ENCODE measurements around the gene HPS1. TPM values are rescaled to one million over a fixed set of nuclear protein-coding genes. Genes with fewer than 3 reads are reported as not detected.
A peak's percentile ranks its signal among the peaks of the same experiment; 100 is the strongest.

Gene HPS1
- total and polyA plus RNA-seq, 7 donors: 11.5 to 29.1 (median 15.6) TPM

- 68 to 80% (median 73%) methylated on average over 11 of the region's 11 CpGs for WGBS, 3 donors
- Histone ChIP-seq H3K9me3 (no peaks in the 10 kb centered on the region), H3K27ac (peak overlapping the region; percentile 30), H3K27me3 (ENCODE audit: insufficient read depth in 3 of 3, low read length in 2 of 3) (no peaks in the 10 kb centered on the region), H3K36me3 (ENCODE audit: insufficient read depth in 1 of 2, low read depth in 1 of 2) (no peaks in the 10 kb centered on the region), H3K4me1 (peaks cover 25% of the 10 kb centered on the region), H3K4me3 (no peak overlapping the region)
- TF ChIP-seq, protein P1, sequence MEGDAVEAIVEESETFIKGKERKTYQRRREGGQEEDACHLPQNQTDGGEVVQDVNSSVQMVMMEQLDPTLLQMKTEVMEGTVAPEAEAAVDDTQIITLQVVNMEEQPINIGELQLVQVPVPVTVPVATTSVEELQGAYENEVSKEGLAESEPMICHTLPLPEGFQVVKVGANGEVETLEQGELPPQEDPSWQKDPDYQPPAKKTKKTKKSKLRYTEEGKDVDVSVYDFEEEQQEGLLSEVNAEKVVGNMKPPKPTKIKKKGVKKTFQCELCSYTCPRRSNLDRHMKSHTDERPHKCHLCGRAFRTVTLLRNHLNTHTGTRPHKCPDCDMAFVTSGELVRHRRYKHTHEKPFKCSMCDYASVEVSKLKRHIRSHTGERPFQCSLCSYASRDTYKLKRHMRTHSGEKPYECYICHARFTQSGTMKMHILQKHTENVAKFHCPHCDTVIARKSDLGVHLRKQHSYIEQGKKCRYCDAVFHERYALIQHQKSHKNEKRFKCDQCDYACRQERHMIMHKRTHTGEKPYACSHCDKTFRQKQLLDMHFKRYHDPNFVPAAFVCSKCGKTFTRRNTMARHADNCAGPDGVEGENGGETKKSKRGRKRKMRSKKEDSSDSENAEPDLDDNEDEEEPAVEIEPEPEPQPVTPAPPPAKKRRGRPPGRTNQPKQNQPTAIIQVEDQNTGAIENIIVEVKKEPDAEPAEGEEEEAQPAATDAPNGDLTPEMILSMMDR (IDR thresholded peaks at IDR 0.05): no peak
- DNase-seq: no peak
- ATAC-seq: no peak
- intact Hi-C loops (cut with DNase I): loop anchor here (5.0 kb wide), 2 partner anchors 69 to 144 kb away; partner anchors contain the start of gene LOXL4 (in 1 of the 2)
Measured at GRCh38 chr10:98411166-98411565, 35.6 kb downstream of the HPS1 start.

DNA sequence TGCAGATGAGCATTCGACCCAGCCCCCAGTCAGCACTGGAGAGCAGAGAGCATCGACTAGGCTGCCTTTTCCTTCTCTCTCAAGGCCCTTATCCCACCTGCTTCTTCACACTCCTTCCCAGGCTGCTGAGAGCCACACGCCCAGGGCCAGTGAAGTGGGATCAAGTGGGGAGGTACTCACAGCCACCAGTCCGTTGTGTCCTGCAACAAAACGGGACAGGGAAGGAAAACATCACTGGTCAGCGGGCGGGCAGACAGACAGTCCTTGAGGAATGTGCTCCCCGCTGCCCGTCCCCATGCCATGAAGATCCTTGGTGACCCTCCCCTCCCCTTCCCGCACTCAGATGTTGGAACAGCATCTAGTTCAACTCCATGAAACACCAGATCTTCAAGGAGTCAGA lies 36.0 kb downstream of the HPS1 start:
- DNase-seq (no peak), ATAC-seq (no peak)
- 82 to 89% (median 83%) methylated on average over 10 of the region's 10 CpGs for WGBS, 3 donors
- Histone ChIP-seq H3K36me3 (ENCODE audit: insufficient read depth in 1 of 2, low read depth in 1 of 2) (no peaks in the 10 kb centered on the region), H3K4me1 (peaks cover 24% of the 10 kb centered on the region), H3K27ac (peak overlapping the region; percentile 30), H3K27me3 (ENCODE audit: insufficient read depth in 3 of 3, low read length in 2 of 3) (no peaks in the 10 kb centered on the region), H3K9me3 (no peaks in the 10 kb centered on the region), H3K4me3 (no peak overlapping the region)
- intact Hi-C loops (cut with DNase I): loop anchor here (5.0 kb wide), 2 partner anchors 68 to 143 kb away; partner anchors contain the start of gene LOXL4 (in 1 of the 2)
- TF ChIP-seq, protein P1 (IDR thresholded peaks at IDR 0.05): no peak

GRCh38 chr10:98410135-98410743 lies 36.5 kb downstream of the HPS1 start:
- Histone ChIP-seq H3K4me3 (no peak overlapping the region), H3K9me3 (no peaks in the 10 kb centered on the region), H3K27me3 (ENCODE audit: insufficient read depth in 3 of 3, low read length in 2 of 3) (no peaks in the 10 kb centered on the region), H3K27ac (no peak overlapping the region), H3K36me3 (ENCODE audit: insufficient read depth in 1 of 2, low read depth in 1 of 2) (no peaks in the 10 kb centered on the region), H3K4me1 (peaks cover 19% of the 10 kb centered on the region)
- intact Hi-C loops (cut with DNase I): loop anchor here (5.0 kb wide), 2 partner anchors 68 to 143 kb away; partner anchors contain the start of gene LOXL4 (in 1 of the 2)
- TF ChIP-seq, protein P1 (IDR thresholded peaks at IDR 0.05): no peak
- DNase-seq (no peak), ATAC-seq (peak in 3 of 4 donors; percentile 22 to 38 (median 33))
- WGBS, 3 donors: 88 to 98% (median 95%) methylated on average over 4 of the region's 4 CpGs

DNA sequence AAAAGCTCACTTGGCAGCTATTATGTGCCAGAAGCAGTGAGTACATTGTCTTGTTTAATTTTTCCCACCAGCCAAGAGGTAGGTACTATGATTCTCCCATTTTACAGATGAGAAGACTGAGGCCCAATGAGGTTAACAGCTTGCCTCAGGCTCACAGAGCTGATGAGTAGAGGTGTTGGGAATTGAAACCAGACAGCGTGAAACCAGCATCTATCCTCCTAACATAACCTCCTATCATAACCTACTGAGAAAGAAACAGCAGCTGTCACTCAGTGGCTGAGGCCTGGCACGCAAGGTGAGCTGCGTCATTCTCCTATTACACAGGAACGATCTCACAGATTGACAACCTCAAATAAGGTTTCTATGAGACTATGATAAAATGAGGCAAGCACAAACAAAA lies 37.9 kb downstream of the HPS1 start:
- H3K36me3 ChIP-seq (ENCODE audit: insufficient read depth in 1 of 2, low read depth in 1 of 2): no peaks in the 10 kb centered on the region
- peak in 3 of 4 donors; percentile 39 to 51 (median 48) for ATAC-seq
- H3K27ac ChIP-seq: peak overlapping the region; percentile 42
- no peak for DNase-seq
- intact Hi-C loops (cut with DNase I): no loop called here
- H3K27me3 ChIP-seq (ENCODE audit: insufficient read depth in 3 of 3, low read length in 2 of 3): no peaks in the 10 kb centered on the region
- no peaks in the 10 kb centered on the region for H3K9me3 ChIP-seq
- no peak overlapping the region for H3K4me3 ChIP-seq
- TF ChIP-seq, protein P1 (IDR thresholded peaks at IDR 0.05): no peak
- WGBS, 3 donors: 48 to 79% (median 67%) methylated on average over 4 of the region's 4 CpGs
- H3K4me1 ChIP-seq: peaks cover 7% of the 10 kb centered on the region
